GM21786 (cell line): ENCODE data around the gene GATB.
"Not testable (repeated sequence)": the region's sequence is repeated elsewhere in the genome, so short reads cannot be mapped to it uniquely, and the experiment has no call there.

Source experiments
- ATAC-seq: cut with Tn5 transposase; IDR thresholded peaks from one replicate; pipeline ENCODE4 v1.9.1; 2021; ENCODE audit not compliant: unreplicated experiment

GATB gene

GRCh38 chr4:151785484-151786157, 24.8 kb upstream of the GATB start:
- ATAC-seq = no peak

DNA sequence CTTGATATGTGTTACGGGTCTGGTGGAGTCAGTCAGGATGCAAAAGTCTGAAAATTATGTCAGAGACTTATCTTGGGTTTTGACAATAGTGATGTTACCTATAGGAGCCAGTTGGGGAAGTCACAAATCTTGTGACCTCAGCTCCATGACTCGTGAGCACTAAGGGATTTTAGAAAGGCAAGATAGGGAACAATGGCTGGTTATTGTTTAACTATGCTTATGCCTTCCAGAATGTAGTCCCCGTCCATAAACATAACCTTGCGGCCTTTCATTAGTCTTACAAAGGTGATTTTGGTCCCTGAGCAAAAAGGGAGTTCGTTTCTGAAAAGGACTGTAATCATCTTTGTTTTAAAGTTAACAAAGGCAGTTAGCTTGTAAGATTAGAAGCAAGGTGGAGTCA, 23.9 kb upstream of the GATB start:
- no peak for ATAC-seq

- ATAC-seq = no peak
Observed at GRCh38 chr4:151783867-151784266, 23.1 kb upstream of the GATB start.

DNA sequence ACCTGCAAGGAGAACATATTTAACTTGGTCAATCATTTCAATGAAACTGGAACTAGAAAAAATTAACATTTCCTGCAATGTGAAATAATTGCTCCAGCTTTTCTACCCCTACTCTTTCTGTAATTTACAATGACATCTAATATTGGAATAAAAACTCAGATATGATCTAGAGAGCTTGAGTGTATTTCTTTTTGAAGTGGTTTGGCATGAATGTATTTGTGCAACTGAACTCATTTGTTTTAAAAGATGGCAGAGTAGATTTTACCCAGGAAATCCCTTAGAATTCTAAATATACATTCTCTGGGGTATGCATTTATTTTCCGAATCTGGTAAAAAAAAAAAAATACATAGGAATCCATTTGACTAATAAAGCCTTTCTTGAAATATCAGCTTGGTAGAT, 21.5 kb upstream of the GATB start:
- ATAC-seq = no peak

- ATAC-seq = no peak
Observed at GRCh38 chr4:151781026-151781425, 20.2 kb upstream of the GATB start.

GRCh38 chr4:151777471-151777870, 16.7 kb upstream of the GATB start:
- no peak for ATAC-seq

DNA sequence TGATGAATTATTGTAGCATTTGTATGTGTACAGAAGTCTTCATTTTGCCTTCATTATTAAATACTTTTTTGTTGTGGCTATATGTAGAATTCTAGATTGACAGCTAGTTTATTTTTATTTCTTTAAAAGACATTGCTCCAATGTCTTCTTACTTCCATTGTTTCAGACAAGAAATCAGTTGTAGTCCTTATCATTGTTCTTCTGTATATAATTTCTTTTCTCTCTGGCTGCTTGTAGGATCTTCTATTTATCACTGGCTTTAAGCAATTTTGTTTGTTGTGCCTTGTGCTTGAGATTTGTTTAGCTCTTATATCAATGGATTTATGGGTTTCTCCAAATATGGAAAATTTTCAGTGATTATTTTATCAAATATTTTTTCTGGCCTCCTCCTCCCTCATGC, 13.5 kb upstream of the GATB start:
- ATAC-seq = no peak

DNA sequence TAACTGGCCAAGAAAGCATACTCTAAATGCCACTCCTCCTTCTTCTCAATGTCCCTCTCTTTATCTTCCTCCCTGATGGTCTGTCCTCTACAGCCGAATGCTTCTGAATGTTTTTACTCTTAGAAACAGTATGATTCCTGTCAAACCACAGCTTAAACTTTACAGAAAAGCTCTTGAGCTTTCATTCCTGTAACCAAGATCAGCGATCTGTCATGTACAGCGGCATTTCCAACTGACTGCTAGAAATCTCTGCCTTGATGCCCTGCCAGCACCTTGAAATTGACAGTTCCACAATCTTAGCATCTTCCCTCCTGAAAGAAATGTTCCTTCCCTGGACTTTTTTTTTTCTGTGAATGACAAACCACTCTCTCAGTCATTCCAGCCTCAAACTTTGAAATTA, 11.5 kb upstream of the GATB start:
- no peak for ATAC-seq

- ATAC-seq = no peak
Observed at GRCh38 chr4:151771664-151772063, 10.9 kb upstream of the GATB start.

- no peak for ATAC-seq
Observed at GRCh38 chr4:151770154-151770553, 9.3 kb upstream of the GATB start.

DNA sequence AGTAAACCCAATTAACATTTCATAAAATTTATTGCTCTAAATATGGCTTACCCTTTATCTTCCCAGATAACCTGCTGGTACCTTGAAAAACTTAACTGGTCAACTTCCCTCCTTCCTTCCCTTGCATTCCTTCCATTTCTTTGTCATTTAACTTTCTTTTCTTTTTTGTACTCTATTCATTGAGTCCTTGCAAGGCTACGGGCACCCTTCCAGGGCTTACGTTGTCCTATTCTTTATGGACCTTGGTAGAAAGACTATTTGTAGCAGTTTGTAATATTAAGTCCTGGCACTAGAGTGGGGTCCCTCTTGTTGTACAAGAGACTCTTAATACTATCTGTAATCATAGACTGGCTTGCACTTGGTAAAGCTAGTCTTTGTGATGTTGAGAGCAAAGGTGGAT, 8.0 kb upstream of the GATB start:
- ATAC-seq = no peak

DNA sequence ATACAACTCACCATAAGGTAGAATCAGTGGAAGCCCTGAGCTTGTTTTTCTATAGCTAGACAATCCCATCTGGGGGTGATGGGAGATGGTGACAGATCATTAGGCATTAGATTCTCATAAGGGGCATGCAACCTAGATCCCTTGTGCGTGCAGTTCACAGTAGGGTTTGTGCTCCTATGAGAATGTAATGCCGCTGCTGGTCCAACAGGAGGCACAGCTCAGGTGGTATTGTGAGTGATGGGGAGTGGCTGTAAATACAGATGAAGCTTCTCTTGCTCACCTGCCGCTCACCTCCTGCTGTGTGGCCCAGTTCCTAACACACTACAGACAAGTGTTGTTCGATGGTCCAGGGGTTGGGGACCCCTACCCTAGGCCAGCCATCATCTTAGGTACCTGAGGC, 5.9 kb upstream of the GATB start:
- no peak for ATAC-seq

DNA sequence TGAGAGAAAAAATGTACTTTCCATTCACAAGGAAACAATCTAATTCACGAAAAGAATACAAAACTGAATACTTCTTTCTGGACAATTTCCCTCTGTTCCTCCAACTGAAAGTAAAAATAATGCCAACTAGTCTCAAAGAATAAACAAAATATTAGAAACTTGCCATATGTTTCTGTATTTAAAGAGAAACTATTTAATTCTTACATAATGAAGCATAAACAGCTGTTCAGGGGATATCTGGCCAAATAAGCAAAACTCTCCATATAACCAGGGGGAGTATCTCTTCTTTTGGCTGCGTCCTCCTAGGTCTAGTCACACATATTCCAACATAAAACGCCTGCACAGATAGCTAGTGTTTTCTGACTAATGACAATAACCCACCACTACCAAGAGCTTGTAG, 805 bp downstream of the GATB start:
- no peak for ATAC-seq

- no peak for ATAC-seq
Observed at GRCh38 chr4:151753056-151753455, 7.8 kb downstream of the GATB start.

DNA sequence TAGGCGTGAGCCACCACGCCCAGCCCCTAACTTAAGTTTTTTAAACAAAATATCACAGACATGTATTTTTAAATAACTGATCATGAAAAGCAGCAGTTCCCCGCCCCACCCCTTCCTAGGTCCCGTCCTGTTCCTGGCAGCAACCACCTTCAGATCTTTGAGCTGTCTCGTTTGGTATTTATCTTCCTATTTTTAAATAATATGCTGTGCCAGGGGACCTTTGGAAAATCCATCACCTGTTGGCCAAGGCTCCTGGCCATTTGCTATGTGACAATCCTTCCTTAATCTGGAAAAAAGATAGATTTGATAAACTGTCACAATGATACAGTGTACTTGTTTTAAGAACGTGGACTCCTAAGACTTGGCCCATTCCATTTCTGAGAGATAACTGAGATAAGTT, 10.7 kb downstream of the GATB start:
- no peak for ATAC-seq

- no peak for ATAC-seq
Observed at GRCh38 chr4:151745481-151746231, 15.2 kb downstream of the GATB start.

GRCh38 chr4:151744614-151745013, 16.2 kb downstream of the GATB start:
- no peak for ATAC-seq

DNA sequence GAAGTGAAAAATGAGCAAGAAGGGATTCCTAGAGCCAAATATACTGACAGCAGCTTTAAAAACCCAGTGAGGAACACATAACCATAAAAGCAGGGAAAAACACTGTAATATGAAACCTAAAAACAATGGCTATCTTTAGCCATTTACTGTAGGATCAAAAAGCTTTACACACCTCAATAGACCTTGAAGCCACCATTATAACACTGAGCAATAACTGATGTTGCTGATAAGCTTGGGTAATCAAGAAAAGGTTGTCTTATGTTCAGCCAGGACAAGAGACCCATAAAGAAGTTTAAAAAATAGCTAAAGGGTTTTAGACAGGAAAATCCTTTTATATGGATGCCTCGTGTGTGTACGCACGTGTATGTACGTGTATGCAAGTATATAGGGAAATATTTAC, 16.9 kb downstream of the GATB start:
- no peak for ATAC-seq

DNA sequence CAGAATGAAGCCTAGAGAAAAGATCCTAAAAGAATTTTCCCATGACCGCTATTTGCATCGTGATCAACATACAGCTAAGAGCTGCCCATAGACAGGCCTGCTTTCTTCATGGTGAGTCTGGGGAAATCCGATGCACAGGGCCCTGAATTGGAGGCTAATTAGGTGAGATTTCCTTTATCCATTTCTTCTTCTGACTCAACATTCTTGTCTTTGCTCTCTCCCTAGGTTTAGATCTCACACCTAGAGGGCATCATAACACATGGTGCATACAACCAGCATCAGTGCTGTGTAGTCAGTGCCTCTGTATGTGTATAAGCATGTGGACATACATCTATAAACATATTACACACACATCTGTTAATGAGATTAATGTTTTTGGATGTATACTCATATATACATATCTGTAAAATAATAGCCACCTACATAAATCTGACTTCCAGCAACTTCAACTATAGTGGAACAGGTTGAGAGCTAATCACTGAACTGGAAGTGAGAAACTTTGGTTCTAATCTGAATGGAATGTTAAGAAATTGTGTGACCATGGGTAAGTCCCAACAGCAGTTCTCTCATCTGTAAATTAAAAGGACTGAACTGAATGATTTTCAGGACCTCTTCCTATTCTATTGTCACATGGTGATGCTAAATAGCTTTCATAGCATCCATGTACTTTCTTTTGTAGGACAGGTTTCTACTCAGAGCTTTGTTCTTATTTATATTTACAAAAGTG, 17.5 kb downstream of the GATB start:
- ATAC-seq = no peak

DNA sequence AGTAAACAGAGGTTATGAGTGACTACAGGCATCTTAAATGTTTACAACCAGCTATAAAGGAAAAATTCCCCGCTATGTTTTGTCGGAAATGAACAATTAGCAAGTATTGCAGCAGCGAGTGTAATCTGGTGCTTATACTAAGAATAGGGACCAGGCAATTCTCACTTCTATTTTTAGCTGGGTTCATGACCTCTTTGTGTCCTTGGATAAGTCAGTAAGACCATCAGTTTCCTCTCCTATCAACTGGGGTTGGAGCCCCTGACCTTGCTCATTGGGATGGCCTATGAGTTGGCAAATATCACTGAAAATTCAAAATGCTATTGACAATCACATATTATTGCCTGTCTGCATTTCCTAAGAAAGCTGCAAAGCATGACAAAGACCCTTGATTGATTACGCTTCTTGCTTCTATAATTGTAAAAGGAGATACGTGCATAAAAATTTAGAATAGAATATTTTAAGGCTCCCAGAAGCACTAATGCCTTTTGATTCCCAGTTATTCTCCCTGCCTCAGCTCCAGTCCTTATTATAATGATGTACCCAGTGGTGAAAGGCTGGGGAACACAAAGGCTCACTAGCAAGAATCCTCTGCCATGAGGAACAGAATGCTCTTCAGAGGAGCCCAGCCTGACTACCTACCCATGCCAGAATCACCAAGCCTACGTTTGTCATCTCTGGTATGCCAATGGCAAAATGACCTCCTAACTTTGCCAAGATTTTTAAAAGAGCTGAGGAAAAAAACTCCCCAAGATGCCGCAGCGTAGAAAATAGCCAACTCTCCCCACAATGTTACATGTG, 21.9 kb downstream of the GATB start:
- no peak for ATAC-seq

- ATAC-seq = not testable (repeated sequence)
Observed at GRCh38 chr4:151736852-151737251, 24.0 kb downstream of the GATB start.
